ENCODE results near the gene ABHD15. TPM values are rescaled to one million over a fixed set of nuclear protein-coding genes. Genes with fewer than 3 reads are reported as not detected.

Gene ABHD15
- polyA plus RNA-seq, 2 of the 4 experiments (the other 2 are of a cell fraction) = 13.5 to 15.8 TPM

Other genes starting within 250 kb of the ABHD15 start
- 46.7 and 47.1 TPM in 2 replicates for gene TAOK1, start 176.7 kb downstream of the ABHD15 start, polyA plus RNA-seq (2011; rRNA removed)
- 18.2 to 19.6 TPM (median 18.7 TPM) in 3 replicates for gene TAOK1, start 176.7 kb downstream of the ABHD15 start, polyA plus RNA-seq (2017; fragmentation: RNase III; extraction: RNeasy Plus Mini Kit Qiagen cat#74134 plus additional on column Dnase treatment)
- 27.5 and 31.3 TPM in 2 replicates for gene TP53I13, start 1.7 kb upstream of the ABHD15 start, polyA plus RNA-seq (2011; rRNA removed)
- gene TP53I13, start 1.7 kb upstream of the ABHD15 start, polyA plus RNA-seq (2017; fragmentation: RNase III; extraction: RNeasy Plus Mini Kit Qiagen cat#74134 plus additional on column Dnase treatment) = 50.5 to 59.0 TPM (median 57.8 TPM) in 3 replicates
- gene GIT1, start 22.6 kb upstream of the ABHD15 start, polyA plus RNA-seq (2011; rRNA removed) = 53.0 and 56.8 TPM in 2 replicates
- gene GIT1, start 22.6 kb upstream of the ABHD15 start, polyA plus RNA-seq (2017; fragmentation: RNase III; extraction: RNeasy Plus Mini Kit Qiagen cat#74134 plus additional on column Dnase treatment) = 45.2 to 47.8 TPM (median 45.3 TPM) in 3 replicates
- 4.0 and 4.5 TPM in 2 replicates for gene ANKRD13B, start 26.1 kb upstream of the ABHD15 start, polyA plus RNA-seq (2011; rRNA removed)
- 15.3 to 17.8 TPM (median 16.4 TPM) in 3 replicates for gene ANKRD13B, start 26.1 kb upstream of the ABHD15 start, polyA plus RNA-seq (2017; fragmentation: RNase III; extraction: RNeasy Plus Mini Kit Qiagen cat#74134 plus additional on column Dnase treatment)
- gene CORO6, start 55.9 kb upstream of the ABHD15 start, polyA plus RNA-seq (2011; rRNA removed) = 5.0 and 6.1 TPM in 2 replicates
- gene CORO6, start 55.9 kb upstream of the ABHD15 start, polyA plus RNA-seq (2017; fragmentation: RNase III; extraction: RNeasy Plus Mini Kit Qiagen cat#74134 plus additional on column Dnase treatment) = 7.9 to 10.9 TPM (median 10.1 TPM) in 3 replicates

All from A549 (cell line).